GM18951 (cell line): Measurements from ENCODE around the gene PGAP2.
"Not testable (repeated sequence)": the region's sequence is repeated elsewhere in the genome, so short reads cannot be mapped to it uniquely, and the experiment has no call there.

Experiments used
- POLR2A ChIP-seq: IDR thresholded peaks from 4 replicates; pipeline ENCODE4 v1.6.1; 2011; ENCODE audit warnings: mild to moderate bottlenecking; ENCODE audit not compliant: insufficient read length, insufficient read depth; ENCODE audit errors: extremely low read depth
- in situ Hi-C: fragments of 300-500 bp; cut with MboI; formaldehyde crosslinking; loops from one replicate; pipeline ENCODE4 v1.12.0; 2022; ENCODE audit warnings: low sequenced_read_pairs, mixed read lengths, inconsistent platforms; ENCODE audit not compliant: unreplicated experiment

PGAP2 gene

DNA sequence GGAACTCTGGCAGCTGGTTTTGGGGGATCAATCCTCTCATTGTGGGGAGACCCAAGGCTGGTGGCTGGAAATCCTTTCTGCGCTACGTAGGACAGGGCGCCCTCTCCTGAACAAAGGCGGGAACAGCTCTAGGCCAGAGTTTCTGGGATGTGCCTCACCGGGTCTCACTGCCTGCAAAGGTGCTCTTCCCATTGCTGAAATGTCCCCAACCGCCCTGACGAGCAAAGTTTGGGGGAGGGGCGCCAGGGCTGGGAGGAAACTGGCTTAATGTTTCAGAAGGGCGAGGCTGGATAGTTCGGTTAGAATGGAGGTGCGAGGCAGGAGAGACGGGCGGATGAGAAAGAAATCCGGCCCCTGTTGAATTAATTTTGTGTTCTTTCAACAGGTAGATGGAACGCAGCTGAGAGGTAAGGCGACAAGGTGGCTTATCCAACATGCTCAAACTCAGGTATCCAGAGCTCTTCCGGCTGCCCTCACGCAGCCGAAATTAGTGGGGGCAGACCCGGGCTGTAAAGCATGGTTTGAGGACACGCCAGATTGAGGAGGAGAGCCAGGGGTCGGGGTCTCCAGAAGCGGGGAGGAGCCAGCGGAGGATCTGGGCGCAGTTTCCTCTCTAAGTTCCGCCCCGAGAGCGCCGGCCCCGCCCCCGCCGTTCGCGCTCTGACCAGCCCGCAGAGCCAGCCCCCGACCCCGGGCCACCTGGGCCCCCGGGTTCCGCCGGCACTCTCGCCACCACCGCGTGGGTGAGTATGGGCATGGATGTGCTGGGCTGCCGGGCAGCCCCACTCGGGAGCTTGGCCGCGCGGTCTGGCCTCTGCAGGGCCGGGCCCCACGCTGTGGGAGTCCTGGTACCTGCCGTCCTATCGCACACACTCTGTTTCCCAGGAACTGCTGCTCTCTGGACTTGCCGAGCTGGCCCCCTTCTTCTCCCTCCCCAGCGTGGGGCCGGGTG lies at the start of gene PGAP2:
Gene PGAP2 (plus strand): TSS at position 652 of the 952 bp plus-strand sequence. CDS start 2,700 bp downstream, outside the sequence.
- in situ Hi-C loops = no loop called here
- TF ChIP-seq POLR2A = peak; percentile 57

DNA sequence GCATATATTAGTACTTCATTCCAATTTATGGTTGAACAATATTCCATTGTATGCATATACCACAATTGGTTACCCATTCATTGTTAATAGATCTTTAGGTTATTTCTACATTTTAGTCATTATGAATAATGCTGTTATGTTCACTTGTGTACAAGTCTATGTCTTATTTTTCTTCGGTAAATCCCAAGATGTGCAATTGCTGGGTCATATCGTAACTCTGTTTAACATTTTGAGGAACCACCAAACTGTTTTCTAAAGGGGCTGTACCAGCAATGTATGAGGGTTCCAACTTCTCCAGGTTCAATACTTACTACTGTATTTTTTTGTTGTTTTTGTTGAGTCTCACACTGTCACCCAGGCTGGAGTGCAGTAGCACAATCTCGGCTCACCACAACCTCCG lies 44.1 kb upstream of the PGAP2 start:
- in situ Hi-C loops = no loop called here
- no peak for TF ChIP-seq POLR2A

DNA sequence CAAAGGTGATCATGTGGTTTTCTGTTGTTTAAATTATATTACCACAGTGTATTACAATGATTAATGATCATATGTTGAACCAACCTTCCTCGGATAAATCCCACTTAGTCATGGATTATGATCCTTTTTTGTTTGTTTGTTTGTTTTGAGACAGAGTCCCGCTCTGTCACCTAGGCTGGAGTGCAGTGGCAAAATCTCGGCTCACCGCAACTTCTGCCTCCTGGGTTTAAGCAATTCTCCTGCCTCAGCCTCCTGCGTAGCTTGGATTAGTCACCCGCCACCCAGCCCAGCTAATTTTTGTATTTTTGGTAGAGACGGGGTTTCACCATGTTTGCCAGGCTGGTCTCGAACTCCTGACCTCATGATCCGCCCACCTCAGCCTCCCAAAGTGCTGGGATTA lies 41.5 kb upstream of the PGAP2 start:
- in situ Hi-C loops = not testable (repeated sequence)

DNA sequence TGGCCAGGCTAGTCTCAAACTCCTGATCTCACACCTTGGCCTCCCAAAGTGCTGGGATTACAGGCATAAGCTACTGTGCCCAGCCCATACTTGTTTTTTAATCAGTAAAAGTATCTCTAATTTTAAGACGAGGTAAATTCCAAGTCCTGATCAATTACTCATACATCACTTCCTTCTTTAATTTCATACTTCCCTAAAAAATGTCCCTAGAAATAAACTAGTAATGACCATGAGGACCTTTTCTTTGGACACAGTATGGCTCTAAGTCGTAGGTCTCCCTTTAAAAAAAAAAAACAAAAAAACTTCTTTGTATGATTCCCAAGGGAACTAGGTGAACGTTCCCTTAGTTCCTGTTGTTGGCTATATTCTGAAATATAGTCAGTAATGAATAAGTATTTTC lies 40.8 kb upstream of the PGAP2 start:
- no peak for TF ChIP-seq POLR2A
- in situ Hi-C loops = no loop called here

DNA sequence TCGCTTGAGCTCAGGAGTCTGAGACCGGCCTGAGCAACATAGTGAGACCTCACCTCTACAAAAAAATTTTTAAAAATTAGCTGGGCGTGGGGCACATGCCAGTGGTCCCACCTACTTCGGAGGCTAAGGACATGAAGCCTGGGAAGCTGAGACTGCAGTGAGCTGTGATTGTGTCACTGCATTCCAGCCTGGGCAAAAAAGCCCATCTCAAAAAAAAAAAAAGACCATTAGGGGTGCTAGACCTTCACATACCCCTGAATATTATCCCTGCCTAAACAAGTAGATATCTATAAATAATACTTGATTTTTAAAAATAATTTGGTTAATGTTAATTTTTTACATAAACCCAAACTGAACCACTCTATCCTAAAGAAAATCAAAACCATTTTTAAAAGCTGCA lies 35.2 kb upstream of the PGAP2 start:
- TF ChIP-seq POLR2A = no peak
- in situ Hi-C loops = no loop called here

DNA sequence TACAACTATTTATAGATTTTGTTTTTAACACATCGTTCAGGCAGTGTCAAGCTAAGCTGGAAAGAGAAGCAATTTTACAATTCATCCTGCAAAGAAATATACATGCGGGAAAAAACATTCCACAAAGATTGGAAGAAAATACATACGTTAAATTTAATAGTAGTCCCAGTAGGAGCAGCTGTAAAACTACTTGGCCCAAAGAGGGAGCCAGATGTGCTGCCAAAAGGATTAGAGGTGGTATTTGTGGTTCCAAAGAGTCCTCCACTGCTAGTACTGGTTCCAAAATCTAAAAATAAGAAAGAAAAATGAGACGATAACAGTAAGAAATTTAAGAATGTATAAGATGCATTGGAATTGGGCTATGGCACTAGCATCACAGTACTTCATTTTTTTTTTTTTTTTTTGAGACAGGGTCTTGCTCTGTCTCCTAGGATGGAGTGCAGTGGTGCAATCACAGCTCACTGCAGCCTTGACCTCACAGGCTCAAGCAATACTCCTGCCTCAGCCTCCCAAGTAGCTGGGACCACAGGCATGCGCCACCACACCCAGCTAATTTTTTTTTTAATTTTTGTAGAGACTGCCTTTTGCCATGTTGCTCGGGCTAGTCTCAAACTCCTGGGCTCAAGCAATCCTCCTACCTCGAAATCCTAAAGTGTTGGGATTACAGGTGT lies 32.5 kb upstream of the PGAP2 start:
- in situ Hi-C loops = no loop called here

DNA sequence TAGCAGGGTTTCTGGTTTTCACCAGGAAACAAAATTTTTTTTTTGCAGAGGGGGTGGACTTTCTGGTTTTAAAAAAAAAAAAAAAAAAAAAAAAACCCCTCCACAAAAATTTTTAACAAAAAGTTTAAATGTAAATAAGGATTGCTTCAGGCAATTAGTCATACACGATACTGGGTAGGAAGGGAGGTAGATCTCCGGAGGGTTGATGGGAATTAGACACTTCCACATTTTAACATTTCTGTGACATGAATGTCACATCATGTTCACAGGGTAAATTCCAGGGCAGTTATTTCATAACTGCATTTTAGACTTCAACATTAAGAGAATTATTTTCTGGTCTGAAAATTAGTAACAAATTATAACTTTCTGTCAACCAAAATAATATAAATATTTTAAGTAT lies 26.9 kb upstream of the PGAP2 start:
- in situ Hi-C loops = no loop called here
- no peak for TF ChIP-seq POLR2A

More for the DNA sequence above, 32.5 kb upstream of the PGAP2 start:
- no peak for TF ChIP-seq POLR2A

DNA sequence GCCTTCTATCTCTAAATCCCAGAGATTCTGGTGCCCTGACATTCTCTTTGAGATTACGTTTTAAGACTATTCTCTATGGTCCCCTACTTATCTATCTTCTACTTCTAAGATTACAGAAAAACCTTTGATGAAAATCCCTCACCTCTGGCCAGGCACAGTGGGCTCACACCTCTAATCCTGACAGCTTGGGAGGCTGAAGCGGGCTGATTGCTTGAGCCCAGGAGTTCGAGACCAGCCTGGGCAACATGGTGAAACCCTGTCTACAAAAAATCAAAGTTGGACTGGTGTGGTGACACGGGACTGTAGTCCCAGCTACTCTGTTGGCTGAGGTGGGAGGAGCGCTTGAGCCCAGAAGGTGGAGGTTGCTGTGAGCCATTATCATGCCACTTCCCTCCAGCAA lies 25.4 kb upstream of the PGAP2 start:
- in situ Hi-C loops = no loop called here

DNA sequence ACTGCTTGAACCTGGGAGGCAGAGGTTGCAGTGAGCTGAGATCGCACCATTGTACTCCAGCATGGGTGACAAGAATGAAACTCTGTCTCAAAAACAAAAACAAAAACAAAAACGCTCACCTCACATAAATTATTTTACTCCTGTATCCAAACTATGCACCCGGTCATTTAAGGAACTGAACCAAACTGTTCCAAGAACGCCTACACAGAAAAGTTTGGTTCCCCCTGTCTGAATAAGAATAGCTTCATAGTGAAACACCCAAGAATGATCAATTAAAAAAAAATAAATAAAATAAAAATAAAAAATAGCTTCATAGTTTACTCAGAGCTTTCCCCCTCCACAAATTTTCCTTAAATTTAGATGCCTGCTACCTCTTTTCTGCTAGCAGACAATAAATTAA lies 24.7 kb upstream of the PGAP2 start:
- no peak for TF ChIP-seq POLR2A
- in situ Hi-C loops = no loop called here

More for the DNA sequence above, 25.4 kb upstream of the PGAP2 start:
- TF ChIP-seq POLR2A = no peak

DNA sequence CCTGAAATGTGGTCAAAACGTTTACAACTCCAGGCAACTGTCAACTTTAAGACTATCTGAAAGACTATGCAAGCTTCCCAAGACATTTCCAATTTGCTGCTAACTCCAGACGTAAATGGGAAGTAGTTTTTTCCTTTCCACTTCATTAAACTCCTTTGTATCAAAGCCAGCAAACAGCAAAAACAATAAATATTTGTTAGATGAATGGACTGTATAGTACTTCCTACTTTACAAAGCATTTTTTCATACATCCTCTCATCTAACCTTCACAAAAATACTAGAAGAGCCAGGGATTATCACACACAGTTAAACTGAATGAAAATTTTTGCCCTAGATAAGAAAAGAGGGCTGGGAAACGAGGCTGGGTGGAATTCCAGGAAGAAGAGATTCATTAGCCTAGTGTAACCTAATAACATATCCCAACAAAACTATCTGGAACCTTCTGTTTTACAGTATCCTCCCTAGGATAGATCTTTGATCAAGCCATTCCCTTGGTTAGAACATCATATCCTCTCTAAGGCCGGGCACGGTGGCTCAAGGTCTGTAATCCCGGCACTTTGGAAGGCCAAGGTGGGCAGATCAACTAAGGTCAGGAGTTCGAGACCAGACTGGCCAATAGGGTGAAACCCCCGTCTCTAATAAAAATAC lies 21.5 kb upstream of the PGAP2 start:
- no peak for TF ChIP-seq POLR2A

DNA sequence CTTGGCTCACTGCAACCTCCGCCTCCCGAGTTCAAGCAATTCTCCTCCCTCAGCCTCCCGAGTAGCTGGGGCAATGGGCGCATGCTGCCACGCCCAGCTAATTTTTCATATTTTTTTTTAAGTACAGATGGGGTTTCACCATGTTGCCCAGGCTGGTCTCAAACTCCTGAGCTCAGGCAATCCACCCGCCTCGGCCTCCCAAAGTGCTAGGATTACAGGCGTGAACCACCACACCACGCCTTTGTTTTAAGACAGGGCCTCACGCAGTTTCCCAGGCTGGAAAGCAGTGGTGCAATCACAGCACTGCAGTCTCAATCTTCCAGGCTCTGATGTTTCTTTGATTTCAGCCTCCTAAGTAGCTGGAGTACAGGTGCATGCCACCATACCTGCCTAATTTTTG lies 14.0 kb upstream of the PGAP2 start:
- in situ Hi-C loops = not testable (repeated sequence)

More for the DNA sequence above, 21.5 kb upstream of the PGAP2 start:
- in situ Hi-C loops = no loop called here

DNA sequence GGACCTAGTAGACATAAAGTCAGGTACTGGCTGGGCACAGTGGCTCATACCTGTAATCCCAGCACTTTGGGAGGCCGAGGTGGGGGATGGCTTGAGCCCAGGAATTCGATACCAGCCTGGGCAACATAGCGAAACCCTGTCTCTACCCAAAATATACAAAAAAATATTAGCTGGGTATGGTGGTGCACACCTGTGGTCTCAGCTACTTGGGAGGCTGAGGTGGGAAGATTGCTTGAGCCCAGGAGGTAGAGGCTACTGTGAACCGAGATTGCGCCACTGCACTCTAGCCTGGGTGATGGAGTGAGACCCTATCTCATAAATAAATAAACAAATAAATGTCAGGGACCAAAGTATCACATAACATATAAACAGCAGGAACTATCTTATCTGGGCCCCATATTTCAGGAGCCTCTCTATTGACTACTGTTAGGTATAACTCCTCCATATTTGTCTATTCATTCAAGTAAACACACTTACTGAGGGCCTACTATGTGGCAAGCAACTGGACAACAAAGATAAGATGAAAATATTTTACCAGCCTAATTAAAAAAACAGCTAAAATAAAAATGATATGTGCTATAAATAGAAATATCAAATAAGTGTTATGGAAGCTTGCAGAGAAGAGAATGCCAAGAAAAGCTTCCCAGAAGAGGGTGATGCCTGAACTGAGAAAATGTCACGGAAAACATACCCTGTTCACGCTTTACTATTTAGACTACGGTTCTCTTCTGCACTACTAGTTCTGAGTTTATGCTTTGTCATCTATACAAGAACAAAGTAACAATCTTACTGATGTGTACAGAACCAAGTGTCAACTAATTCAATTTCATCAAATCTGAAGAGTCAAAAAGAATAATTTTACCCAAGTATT lies 13.0 kb upstream of the PGAP2 start:
- in situ Hi-C loops = no loop called here
- no peak for TF ChIP-seq POLR2A

DNA sequence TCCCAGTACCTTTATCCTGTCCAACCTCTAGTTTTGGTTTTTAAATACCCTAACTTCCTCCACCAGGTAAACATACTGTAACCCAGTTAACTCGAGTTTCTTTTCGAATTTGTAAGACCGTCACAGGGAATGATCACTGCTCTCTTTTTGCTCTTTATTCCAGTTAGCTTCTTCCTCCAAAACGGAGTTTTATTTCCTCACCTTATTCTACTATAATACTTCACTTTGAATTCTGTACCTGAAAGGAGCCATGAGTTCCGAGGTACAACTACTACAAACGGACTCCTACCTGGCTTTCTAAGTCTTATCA lies 12.4 kb upstream of the PGAP2 start:
- in situ Hi-C loops = no loop called here
- TF ChIP-seq POLR2A = no peak

DNA sequence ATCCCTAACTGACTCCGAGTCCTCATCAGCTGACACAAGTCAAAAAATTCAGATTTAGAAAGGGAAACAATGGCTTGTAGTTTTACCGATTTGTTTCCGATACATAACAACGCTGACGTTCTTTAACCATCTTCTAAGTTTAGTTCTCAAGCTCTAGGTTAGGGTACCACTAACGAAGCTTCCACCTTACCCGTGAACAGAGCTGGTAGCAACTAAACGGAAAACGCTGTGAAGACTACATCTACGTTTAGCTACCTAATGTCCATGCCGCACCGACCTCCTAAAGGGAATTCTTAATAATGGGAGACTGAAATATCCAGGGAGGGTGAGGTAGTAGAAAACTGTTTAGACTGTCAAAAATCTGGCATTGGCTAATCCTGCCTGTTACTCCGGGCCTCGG lies 12.0 kb upstream of the PGAP2 start:
- in situ Hi-C loops = no loop called here

More for the DNA sequence above, 12.0 kb upstream of the PGAP2 start:
- no peak for TF ChIP-seq POLR2A
